ENCODE data around the gene TRIM13. TPM values are rescaled to one million over a fixed set of nuclear protein-coding genes. Genes with fewer than 3 reads are reported as not detected.

Gene TRIM13
- total and polyA plus RNA-seq, 2 of the 8 experiments (the other 6 are each of a cell fraction or from before 2014, with no cell fraction given), result 21.2 to 31.5 TPM

DNA sequence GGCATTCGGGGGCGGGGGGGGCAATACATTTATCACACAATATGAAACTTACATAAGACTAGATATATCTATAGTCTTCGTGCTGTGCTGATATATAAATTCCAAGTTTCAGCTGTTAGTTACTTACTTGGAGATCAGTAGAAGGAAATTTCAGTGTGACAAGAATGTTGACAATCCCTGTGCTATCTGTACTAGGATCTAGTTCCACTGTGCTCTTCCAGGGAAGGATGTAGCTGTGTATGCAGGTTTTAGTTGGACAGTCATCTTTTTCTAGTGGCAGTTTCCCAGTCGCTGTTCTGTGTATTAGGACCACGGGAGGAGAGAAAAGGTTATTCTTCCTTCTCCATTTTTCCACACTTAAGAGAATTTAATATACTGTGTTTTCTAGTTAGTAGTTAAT lies 3.2 kb upstream of the TRIM13 start:
- Histone ChIP-seq H4K5ac (ENCODE audit: insufficient read length, low read depth, low read length) (no peak overlapping the region), H2BK20ac (ENCODE audit: low read length) (no peak overlapping the region), H3K36me3 (ENCODE audit: control insufficient read depth in 2 of 4, insufficient read depth in 4 of 4, low read length in 3 of 4) (peaks cover 0 to 8% (median 0%) of the 10 kb centered on the region in 4 experiments; a peak in 1 of 8 replicates), H2BK12ac (ENCODE audit: low read depth, low read length) (no peak overlapping the region), H3K9me3 (ENCODE audit: insufficient read depth in 2 of 2, low read depth in 1 of 2, low read length in 1 of 2) (no peaks in the 10 kb centered on the region), H3K4me3 (ENCODE audit: extremely low read depth in 1 of 4, insufficient read depth in 2 of 4, low read depth in 3 of 4, low read length in 4 of 4) (no peak overlapping the region), H2AK5ac (ENCODE audit: low read depth, low read length) (no peak overlapping the region), H3K18ac (ENCODE audit: extremely low read depth, low read length) (no peak overlapping the region), H4K91ac (replicated peaks; ENCODE audit: insufficient read length, low read length) (no peak overlapping the region), H3K27ac (ENCODE audit: low read depth, low read length) (no peak overlapping the region), H4K20me1 (replicated peaks in 1 of 2; ENCODE audit: control insufficient read depth in 1 of 2, insufficient read depth in 2 of 2, low read length in 2 of 2) (no peaks in the 10 kb centered on the region), H2BK15ac (ENCODE audit: low read length) (no peak overlapping the region), H2AFZ (ENCODE audit: low read length) (no peak overlapping the region), H3K4ac (replicated peaks; ENCODE audit: insufficient read length, low read depth, low read length) (no peak overlapping the region), H2BK5ac (ENCODE audit: low read depth, low read length) (no peak overlapping the region), H4K8ac (ENCODE audit: extremely low read depth, insufficient read depth, low read length) (no peak overlapping the region), H3K23ac (ENCODE audit: insufficient read length) (no peak overlapping the region), H3K27me3 (replicated peaks in 1 of 4; ENCODE audit: control insufficient read depth in 3 of 4, extremely low read depth in 1 of 4, insufficient read depth in 3 of 4, low read length in 3 of 4) (peaks cover 0 to 2% (median 0%) of the 10 kb centered on the region in 4 experiments; a peak in 2 of 7 replicates), H3K9ac (replicated peaks in 1 of 4; ENCODE audit: extremely low read depth in 1 of 4, low read depth in 3 of 4, low read length in 3 of 4) (no peak overlapping the region), H3K79me1 (ENCODE audit: low read depth, low read length) (no peaks in the 10 kb centered on the region), H3K56ac (replicated peaks; ENCODE audit: insufficient read length, low read depth, low read length) (no peak overlapping the region), H3K79me2 (ENCODE audit: control insufficient read depth in 1 of 2, insufficient read depth in 2 of 2, low read length in 2 of 2) (peaks cover 0 to 9% of the 10 kb centered on the region in 2 experiments; a peak in 1 of 4 replicates), H3K14ac (ENCODE audit: insufficient read length) (no peak overlapping the region), H3K4me1 (replicated peaks in 1 of 4; ENCODE audit: control insufficient read depth in 3 of 4, insufficient read depth in 4 of 4, low read length in 3 of 4) (peaks cover 0 to 6% (median 2%) of the 10 kb centered on the region in 4 experiments; a peak in 2 of 7 replicates), H2BK120ac (replicated peaks; ENCODE audit: low read depth, low read length) (no peak overlapping the region), H3K4me2 (ENCODE audit: insufficient read depth in 1 of 2, low read depth in 2 of 2, low read length in 2 of 2) (no peak overlapping the region), H3K23me2 (ENCODE audit: low read depth, low read length) (peaks cover 9% of the 10 kb centered on the region)
- DNase-seq (ENCODE audit: low read depth in 1 of 2, low spot score in 2 of 2) (no peak), FAIRE-seq (no peak)
- POLR2A ChIA-PET (ENCODE audit: partially characterized antibody), result no interaction called here
- CTCF ChIA-PET (ENCODE audit: partially characterized antibody), result interaction anchor here (10.2 kb wide), 1 partner anchor 17 kb away, joined by 72 read pairs; no protein-coding TSS in a partner anchor
- WGBS, 2 experiments (ENCODE audit: extremely low coverage in 1 of 2, insufficient coverage in 1 of 2, insufficient read length in 1 of 2, insufficient replicate concordance in 2 of 2, low coverage in 1 of 2, low lambda C conversion rate in 2 of 2, missing lambda C conversion rate in 1 of 2), result 84% methylated on average over 5 of the region's 5 CpGs; no CpG with 5 or more reads in 1 of the 2 experiments
- TF ChIP-seq KDM1A (IDR thresholded peaks at IDR 0.05; ENCODE audit: borderline replicate concordance, low read length) (no peak), SIX5 (IDR thresholded peaks at IDR 0.05; ENCODE audit: low read depth, low read length) (no peak), E2F6 (IDR thresholded peaks at IDR 0.05) (no peak), YY1 (IDR thresholded peaks at IDR 0.05; ENCODE audit: low read depth, low read length) (no peak), CBX8 (IDR thresholded peaks at IDR 0.05; ENCODE audit: borderline replicate concordance, low read depth, low read length) (no peak), GTF2F1 (IDR thresholded peaks at IDR 0.05; ENCODE audit: borderline replicate concordance, low read depth, low read length) (no peak), NRF1 (IDR thresholded peaks at IDR 0.05; ENCODE audit: low read depth, low read length) (no peak), ATF3 (IDR thresholded peaks at IDR 0.05; ENCODE audit: insufficient read depth, low read depth, low read length) (no peak), SP2 (IDR thresholded peaks at IDR 0.05; ENCODE audit: low read length) (no peak), SIRT6 (IDR thresholded peaks at IDR 0.05; ENCODE audit: low read length) (no peak), SP1 (IDR thresholded peaks at IDR 0.05; ENCODE audit: low read depth, low read length) (no peak), MAFK (IDR thresholded peaks at IDR 0.05; ENCODE audit: low read depth, low read length) (no peak), CHD2 (IDR thresholded peaks at IDR 0.05; ENCODE audit: low read length) (no peak)
- TF ChIP-seq, protein P1, sequence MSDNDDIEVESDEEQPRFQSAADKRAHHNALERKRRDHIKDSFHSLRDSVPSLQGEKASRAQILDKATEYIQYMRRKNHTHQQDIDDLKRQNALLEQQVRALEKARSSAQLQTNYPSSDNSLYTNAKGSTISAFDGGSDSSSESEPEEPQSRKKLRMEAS (IDR thresholded peaks at IDR 0.05), result no peak
